Endothelial cell (in vitro differentiated cells): Measurements from ENCODE around the gene EFNA4. TPM values are rescaled to one million over a fixed set of nuclear protein-coding genes. Genes with fewer than 3 reads are reported as not detected.

Source experiments
- DNase-seq: peaks from one replicate; pipeline ENCODE4 v3.0.0; 2021; ENCODE audit warnings: low spot score
- H3K27ac Mint-ChIP-seq: one replicate; pipeline ENCODE4 v1.8.0; 2021; ENCODE audit warnings: mixed read lengths, inconsistent platforms; ENCODE audit not compliant: unreplicated experiment
- H3K27me3 Mint-ChIP-seq: one replicate; pipeline ENCODE4 v1.8.0; 2021; ENCODE audit warnings: mild to moderate bottlenecking, moderate library complexity, mixed read lengths, inconsistent platforms; ENCODE audit not compliant: unreplicated experiment
- H3K36me3 Mint-ChIP-seq: one replicate; pipeline ENCODE4 v1.8.0; 2021; ENCODE audit warnings: mild to moderate bottlenecking, low read depth, mixed read lengths, inconsistent platforms; ENCODE audit not compliant: unreplicated experiment
- H3K4me1 Mint-ChIP-seq: one replicate; pipeline ENCODE4 v1.8.0; 2021; ENCODE audit warnings: mild to moderate bottlenecking, mixed read lengths, inconsistent platforms; ENCODE audit not compliant: unreplicated experiment
- H3K4me3 Mint-ChIP-seq: one replicate; pipeline ENCODE4 v1.8.0; 2021; ENCODE audit warnings: mild to moderate bottlenecking, mixed read lengths, inconsistent platforms; ENCODE audit not compliant: unreplicated experiment
- H3K9me3 Mint-ChIP-seq: one replicate; pipeline ENCODE4 v1.8.0; 2021; ENCODE audit warnings: mixed read lengths, inconsistent platforms; ENCODE audit not compliant: unreplicated experiment
- CTCF ChIP-seq: fragments of 200-600 bp; sonication (generic); IDR thresholded peaks from one replicate; pipeline ENCODE4 v1.5.0; 2021; ENCODE audit warnings: antibody characterized with exemption; ENCODE audit not compliant: unreplicated experiment
- total RNA-seq: library from RNA; stranded (reverse); fragmentation: NEBNext Ultra II Directional; extraction: Animal tissue kit (Norgen Biotek cat#: 25700); gene quantifications from one replicate; pipeline ENCODE4 v1.2.1, GENCODE V29; 2021; ENCODE audit not compliant: unreplicated experiment

EFNA4 gene
- total RNA-seq, 1 donor from 2014 or later, result 25.2 TPM

- no peak for DNase-seq
- Mint-ChIP-seq H3K4me1 (peaks cover 27% of the 10 kb centered on the region), H3K27ac (no peak overlapping the region), H3K4me3 (peak overlapping the region; percentile 87), H3K36me3 (peaks cover 9% of the 10 kb centered on the region), H3K27me3 (peaks cover 39% of the 10 kb centered on the region), H3K9me3 (no peaks in the 10 kb centered on the region)
- TF ChIP-seq CTCF, result no peak
Measured at GRCh38 chr1:155079487-155080311, 16.2 kb downstream of the EFNA4 start.

DNA sequence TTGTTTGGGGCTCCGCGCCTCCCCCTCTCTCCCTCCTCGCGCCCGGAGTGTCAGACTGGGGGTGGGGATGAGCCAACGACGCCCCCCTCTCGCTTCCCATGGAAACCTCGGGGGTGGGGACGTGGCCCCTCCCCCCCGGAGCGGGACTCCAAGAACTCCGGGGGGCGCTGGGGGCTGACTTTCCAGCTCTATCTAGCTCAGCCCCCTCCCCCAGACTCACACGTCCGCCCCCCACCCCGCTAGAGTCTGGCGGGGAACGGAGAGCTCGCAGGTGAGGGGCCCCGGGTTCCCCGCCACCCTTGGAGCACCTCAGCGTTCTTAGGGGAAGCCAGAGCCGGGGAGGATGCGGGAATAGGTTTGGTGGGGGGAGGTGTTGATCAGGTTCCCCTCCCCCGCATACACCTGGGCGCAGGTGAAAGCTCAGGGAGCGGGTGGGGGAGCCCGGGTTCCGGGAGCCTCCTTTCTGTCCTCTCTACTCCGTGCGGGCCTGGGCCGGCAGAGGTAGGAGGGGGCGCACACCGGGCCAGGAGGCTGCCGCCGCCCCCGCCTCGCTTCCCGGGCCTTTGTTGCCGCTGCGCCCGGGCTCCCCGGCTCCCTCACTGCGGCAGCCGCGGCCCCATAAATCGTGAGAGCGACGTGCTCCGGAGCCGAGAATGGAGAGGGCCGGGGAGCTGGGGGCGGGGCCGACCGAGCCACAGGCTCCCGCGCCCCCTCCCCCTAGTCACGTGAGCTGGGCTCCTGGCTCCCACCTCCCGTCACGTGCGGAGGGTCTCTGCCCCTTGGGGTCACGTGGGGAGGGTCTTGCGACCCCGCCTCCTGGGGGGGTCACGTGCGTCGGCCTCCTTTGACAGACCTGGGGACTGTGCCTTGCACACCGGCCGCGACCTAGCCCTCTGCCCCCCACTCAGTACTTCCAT is 17.0 kb downstream of the EFNA4 start:
- Mint-ChIP-seq H3K9me3 (no peaks in the 10 kb centered on the region), H3K27me3 (peaks cover 41% of the 10 kb centered on the region), H3K27ac (peak overlapping the region; percentile 34), H3K4me1 (peaks cover 27% of the 10 kb centered on the region), H3K4me3 (peak overlapping the region; percentile 84), H3K36me3 (peaks cover 9% of the 10 kb centered on the region)
- DNase-seq, result peak; percentile 78
- TF ChIP-seq CTCF, result no peak

DNA sequence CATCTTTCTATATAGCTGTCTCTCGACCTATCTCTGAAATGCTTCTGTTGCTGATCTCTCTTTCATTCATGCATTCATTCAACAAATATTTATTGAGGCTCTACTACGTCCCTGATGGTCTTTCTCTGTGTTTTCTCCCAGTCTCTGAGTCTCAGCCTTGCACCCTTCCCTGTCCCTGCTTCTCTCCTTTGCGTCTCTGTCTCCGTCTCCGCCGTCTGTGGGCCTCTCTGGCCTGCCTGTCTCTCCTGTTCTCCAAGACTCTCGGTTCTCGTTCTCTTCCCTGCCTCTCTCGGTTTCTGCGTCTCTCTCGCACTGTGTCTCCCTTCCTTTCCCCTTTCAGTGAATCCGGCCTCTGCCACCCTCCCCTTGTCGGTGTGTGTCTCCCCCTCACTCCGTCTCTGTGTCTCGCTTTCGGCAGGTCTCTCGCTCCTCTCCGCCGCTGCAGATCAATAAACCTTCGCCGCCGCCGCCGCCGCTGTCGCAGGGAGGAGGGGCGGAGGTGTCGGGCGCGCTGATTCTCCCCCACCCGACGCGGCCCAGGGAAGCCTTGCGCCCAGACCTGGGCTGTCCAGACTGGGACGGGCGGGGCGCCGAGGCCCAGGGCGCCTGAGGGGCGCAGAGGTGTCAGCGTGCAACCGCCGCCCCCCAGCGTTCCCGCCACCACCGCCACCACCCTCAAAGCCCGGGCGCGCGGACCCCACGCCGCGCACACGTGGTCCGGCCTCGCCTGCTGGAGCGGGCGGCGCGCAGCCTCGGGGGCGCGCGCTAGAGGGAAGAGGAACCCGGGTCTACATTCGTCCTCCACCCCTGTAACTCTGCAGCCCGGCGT is 18.1 kb downstream of the EFNA4 start:
- no peak for TF ChIP-seq CTCF
- DNase-seq, result no peak
- Mint-ChIP-seq H3K27me3 (peaks cover 41% of the 10 kb centered on the region), H3K4me1 (peaks cover 27% of the 10 kb centered on the region), H3K9me3 (no peaks in the 10 kb centered on the region), H3K36me3 (peaks cover 9% of the 10 kb centered on the region), H3K27ac (peak overlapping the region; percentile 34), H3K4me3 (peak overlapping the region; percentile 84)

GRCh38 chr1:155082301-155083051 is 18.9 kb downstream of the EFNA4 start:
- peak overlapping the region; percentile 48 for H3K27ac Mint-ChIP-seq
- H3K4me3 Mint-ChIP-seq, result no peak overlapping the region
- peaks cover 32% of the 10 kb centered on the region for H3K4me1 Mint-ChIP-seq
- H3K9me3 Mint-ChIP-seq, result no peaks in the 10 kb centered on the region
- peaks cover 42% of the 10 kb centered on the region for H3K27me3 Mint-ChIP-seq
- H3K36me3 Mint-ChIP-seq, result peaks cover 13% of the 10 kb centered on the region
- no peak for DNase-seq
- TF ChIP-seq CTCF, result no peak
